Measurements from ENCODE around the gene ARSB. TPM values are rescaled to one million over a fixed set of nuclear protein-coding genes. Genes with fewer than 3 reads are reported as not detected.

The ARSB gene
- total and polyA plus RNA-seq, 5 experiments from 2014 or later, result 2.2 to 4.7 (median 4.1) TPM

- POLR2A ChIA-PET, result no interaction called here
- H3K4me3 Mint-ChIP-seq, result no peak overlapping the region
- ATAC-seq, result no peak
- H3K27me3 Mint-ChIP-seq, result peaks cover 0 to 10% (median 3%) of the 10 kb centered on the region in 5 donors
- no peak for DNase-seq
- H3K36me3 Mint-ChIP-seq, result no peaks in the 10 kb centered on the region
- no peaks in the 10 kb centered on the region for H3K9me3 Mint-ChIP-seq
- no peak overlapping the region for H3K27ac Mint-ChIP-seq
- H3K4me1 Mint-ChIP-seq, result peaks cover 0 to 4% (median 0%) of the 10 kb centered on the region in 4 donors
These were observed 233.2 kb downstream of the ARSB start for GRCh38 chr5:78751872-78752271.

GRCh38 chr5:78750281-78750680, 234.8 kb downstream of the ARSB start:
- no peak overlapping the region for H3K4me3 Mint-ChIP-seq
- POLR2A ChIA-PET, result no interaction called here
- ATAC-seq (no peak), DNase-seq (no peak)
- no peaks in the 10 kb centered on the region for H3K9me3 Mint-ChIP-seq
- no peaks in the 10 kb centered on the region for H3K36me3 Mint-ChIP-seq
- H3K4me1 Mint-ChIP-seq, result peaks cover 0 to 3% (median 0%) of the 10 kb centered on the region in 4 donors
- peaks cover 2 to 18% (median 4%) of the 10 kb centered on the region in 5 donors for H3K27me3 Mint-ChIP-seq
- no peak overlapping the region for H3K27ac Mint-ChIP-seq

GRCh38 chr5:78747705-78748359, 237.3 kb downstream of the ARSB start:
- Mint-ChIP-seq H3K4me1 (no peaks in the 10 kb centered on the region), H3K27me3 (peaks cover 2 to 23% (median 3%) of the 10 kb centered on the region in 5 donors), H3K9me3 (no peaks in the 10 kb centered on the region), H3K4me3 (no peak overlapping the region), H3K27ac (no peak overlapping the region), H3K36me3 (no peaks in the 10 kb centered on the region)
- ATAC-seq, result no peak
- POLR2A ChIA-PET, result no interaction called here
- no peak for DNase-seq

GRCh38 chr5:78747055-78747454, 238.1 kb downstream of the ARSB start:
- no peak for ATAC-seq
- H3K4me3 Mint-ChIP-seq, result no peak overlapping the region
- no peaks in the 10 kb centered on the region for H3K4me1 Mint-ChIP-seq
- H3K36me3 Mint-ChIP-seq, result no peaks in the 10 kb centered on the region
- POLR2A ChIA-PET, result no interaction called here
- no peak for DNase-seq
- no peaks in the 10 kb centered on the region for H3K9me3 Mint-ChIP-seq
- H3K27ac Mint-ChIP-seq, result no peak overlapping the region
- peaks cover 1 to 23% (median 3%) of the 10 kb centered on the region in 5 donors for H3K27me3 Mint-ChIP-seq

- no peak for DNase-seq
- ATAC-seq, result no peak
- Mint-ChIP-seq H3K36me3 (no peaks in the 10 kb centered on the region), H3K9me3 (no peaks in the 10 kb centered on the region), H3K4me3 (no peak overlapping the region), H3K4me1 (no peaks in the 10 kb centered on the region), H3K27me3 (peaks cover under 1 to 23% (median 3%) of the 10 kb centered on the region in 5 donors), H3K27ac (no peak overlapping the region)
- POLR2A ChIA-PET, result no interaction called here
These were observed 238.9 kb downstream of the ARSB start for GRCh38 chr5:78746021-78746770.

GRCh38 chr5:78744951-78745534, 240.1 kb downstream of the ARSB start:
- H3K27ac Mint-ChIP-seq, result no peak overlapping the region
- H3K36me3 Mint-ChIP-seq, result no peaks in the 10 kb centered on the region
- H3K4me1 Mint-ChIP-seq, result no peaks in the 10 kb centered on the region
- ATAC-seq (no peak), DNase-seq (no peak)
- H3K9me3 Mint-ChIP-seq, result no peaks in the 10 kb centered on the region
- H3K4me3 Mint-ChIP-seq, result no peak overlapping the region
- POLR2A ChIA-PET, result no interaction called here
- H3K27me3 Mint-ChIP-seq, result peaks cover 0 to 23% (median 3%) of the 10 kb centered on the region in 5 donors

GRCh38 chr5:78741019-78741418, 244.1 kb downstream of the ARSB start:
- peaks cover 0 to 2% (median 0%) of the 10 kb centered on the region in 9 donors for H3K9me3 Mint-ChIP-seq
- H3K27me3 Mint-ChIP-seq, result peaks cover 0 to 12% (median 3%) of the 10 kb centered on the region in 5 donors
- H3K36me3 Mint-ChIP-seq, result no peaks in the 10 kb centered on the region
- ATAC-seq (no peak), DNase-seq (no peak)
- H3K4me1 Mint-ChIP-seq, result peaks cover 0 to under 1% (median 0%) of the 10 kb centered on the region in 4 donors
- no peak overlapping the region for H3K4me3 Mint-ChIP-seq
- POLR2A ChIA-PET, result no interaction called here
- no peak overlapping the region for H3K27ac Mint-ChIP-seq

GRCh38 chr5:78738693-78739300, 246.3 kb downstream of the ARSB start:
- Mint-ChIP-seq H3K9me3 (peaks cover 0 to 2% (median 0%) of the 10 kb centered on the region in 9 donors), H3K27me3 (peaks cover 0 to 5% (median 0%) of the 10 kb centered on the region in 5 donors), H3K27ac (no peak overlapping the region), H3K4me1 (peaks cover 0 to 4% (median 0%) of the 10 kb centered on the region in 4 donors), H3K4me3 (no peak overlapping the region), H3K36me3 (no peaks in the 10 kb centered on the region)
- POLR2A ChIA-PET, result no interaction called here
- DNase-seq (no peak), ATAC-seq (no peak)

GRCh38 chr5:78738104-78738503, 247.0 kb downstream of the ARSB start:
- Mint-ChIP-seq H3K36me3 (no peaks in the 10 kb centered on the region), H3K9me3 (peaks cover 0 to 2% (median 0%) of the 10 kb centered on the region in 9 donors), H3K27ac (no peak overlapping the region), H3K4me1 (peaks cover 0 to 7% (median 0%) of the 10 kb centered on the region in 4 donors), H3K4me3 (no peak overlapping the region), H3K27me3 (peaks cover 0 to 5% (median 0%) of the 10 kb centered on the region in 5 donors)
- POLR2A ChIA-PET, result no interaction called here
- ATAC-seq (no peak), DNase-seq (no peak)

- POLR2A ChIA-PET, result no interaction called here
- Mint-ChIP-seq H3K36me3 (no peaks in the 10 kb centered on the region), H3K9me3 (peaks cover 0 to 2% (median 0%) of the 10 kb centered on the region in 9 donors), H3K27ac (no peak overlapping the region), H3K4me1 (peaks cover 0 to 7% (median 0%) of the 10 kb centered on the region in 4 donors), H3K27me3 (peaks cover 0 to 3% (median 0%) of the 10 kb centered on the region in 5 donors), H3K4me3 (no peak overlapping the region)
- ATAC-seq (no peak), DNase-seq (no peak)
These were observed 249.2 kb downstream of the ARSB start for GRCh38 chr5:78735834-78736463.

- DNase-seq (no peak), ATAC-seq (no peak)
- peaks cover 0 to 6% (median 0%) of the 10 kb centered on the region in 5 donors for H3K27me3 Mint-ChIP-seq
- H3K4me3 Mint-ChIP-seq, result no peak overlapping the region
- H3K27ac Mint-ChIP-seq, result no peak overlapping the region
- peaks cover 0 to 4% (median 0%) of the 10 kb centered on the region in 9 donors for H3K9me3 Mint-ChIP-seq
- H3K4me1 Mint-ChIP-seq, result peaks cover 0 to 7% (median 0%) of the 10 kb centered on the region in 4 donors
- H3K36me3 Mint-ChIP-seq, result no peaks in the 10 kb centered on the region
- POLR2A ChIA-PET, result no interaction called here
These were observed 250.2 kb downstream of the ARSB start for GRCh38 chr5:78734950-78735349.

GRCh38 chr5:78734094-78734845, 250.8 kb downstream of the ARSB start:
- H3K9me3 Mint-ChIP-seq, result peaks cover 0 to 4% (median 0%) of the 10 kb centered on the region in 9 donors
- ATAC-seq (no peak), DNase-seq (no peak)
- no peak overlapping the region for H3K4me3 Mint-ChIP-seq
- H3K4me1 Mint-ChIP-seq, result peaks cover 0 to 7% (median 0%) of the 10 kb centered on the region in 4 donors
- POLR2A ChIA-PET, result interaction anchor here (0.6 kb wide), 1 partner anchor 8 kb away, joined by 9 read pairs; no protein-coding TSS in a partner anchor
- H3K27me3 Mint-ChIP-seq, result peaks cover 0 to 6% (median 0%) of the 10 kb centered on the region in 5 donors
- no peaks in the 10 kb centered on the region for H3K36me3 Mint-ChIP-seq
- no peak overlapping the region for H3K27ac Mint-ChIP-seq
